ENCODE results near the gene ANKRD40. TPM values are rescaled to one million over a fixed set of nuclear protein-coding genes. Genes with fewer than 3 reads are reported as not detected.

Gene ANKRD40
- total and polyA plus RNA-seq, 9 of the 15 experiments (the other 6 are each of a cell fraction or from before 2014, with no cell fraction given), result 9.0 to 28.9 (median 27.7) TPM

- TF ChIP-seq HNRNPLL (IDR thresholded peaks at IDR 0.05; ENCODE audit: low read depth, low read length, poor library complexity, severe bottlenecking) (no peak), MLLT1 (IDR thresholded peaks at IDR 0.05) (no peak), CHD7 (IDR thresholded peaks at IDR 0.05; ENCODE audit: low read depth, low read length) (no peak), CBFA2T3 (IDR thresholded peaks at IDR 0.05) (peak; percentile 63; the same call in 1 of the 2 replicates), MEIS2 (IDR thresholded peaks at IDR 0.05; ENCODE audit: partially characterized antibody) (peak; percentile 27), SLC30A9 (CRISPR knock-in tag; IDR thresholded peaks at IDR 0.05) (no peak), EGR1 (conservative IDR thresholded peaks at IDR 0.05) (no peak), ZNF75A (CRISPR knock-in tag; IDR thresholded peaks at IDR 0.05) (no peak)
These were observed 32.5 kb downstream of the ANKRD40 start (continued) for GRCh38 chr17:50675190-50675589.
